Measurements from ENCODE around the gene GASK1A. TPM values are rescaled to one million over a fixed set of nuclear protein-coding genes. Genes with fewer than 3 reads are reported as not detected.

GASK1A gene
- total RNA-seq, 1 experiment from 2014 or later: not detected

DNA sequence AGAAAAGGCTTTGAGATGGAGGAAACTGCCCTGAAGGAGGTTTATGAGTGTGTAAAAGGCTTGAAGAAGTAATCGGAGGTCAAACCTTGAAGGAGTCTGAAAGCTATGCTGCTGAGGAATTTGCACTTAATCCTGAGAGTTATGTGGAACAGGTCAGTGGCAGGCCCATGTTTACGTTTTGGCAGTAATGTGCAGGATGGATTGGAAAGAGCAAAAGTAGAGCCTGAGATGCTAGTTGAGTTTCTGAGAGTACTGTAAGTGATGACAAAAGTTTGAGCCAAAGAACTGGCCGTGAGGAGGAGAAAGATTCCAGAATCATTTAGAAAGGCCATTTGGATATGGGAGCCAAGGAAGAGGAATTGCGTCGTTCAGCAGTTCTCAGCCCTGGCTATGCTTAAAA is 3.2 kb upstream of the GASK1A start:
- in situ Hi-C loops (cut with HindIII; ENCODE audit: low pct_unique_long_range_greater_than_20kb, low sequenced_read_pairs): no loop called here
- Histone ChIP-seq H3K36me3 (ENCODE audit: control insufficient read depth, insufficient read depth, low read length) (no peaks in the 10 kb centered on the region), H3K4me3 (ENCODE audit: low read depth in 2 of 2, low read length in 2 of 2) (no peak overlapping the region), H3K4me1 (ENCODE audit: control insufficient read depth, insufficient read depth, low read length) (0 out of 2 replicates have a peak, but pooled peaks cover 2% of the 10 kb centered on the region), H3K9me3 (ENCODE audit: control insufficient read depth, insufficient read depth, low read depth, low read length) (no peaks in the 10 kb centered on the region), H3K27ac (ENCODE audit: low read length) (no peak overlapping the region), H3K27me3 (ENCODE audit: control insufficient read depth, insufficient read depth, low read length) (peaks cover 9% of the 10 kb centered on the region)
- ChIA-PET POLR2A (no interaction called here), CTCF (no interaction called here)
- DNase-seq (ENCODE audit: low read depth, low spot score): no peak
- TF ChIP-seq, protein P1, sequence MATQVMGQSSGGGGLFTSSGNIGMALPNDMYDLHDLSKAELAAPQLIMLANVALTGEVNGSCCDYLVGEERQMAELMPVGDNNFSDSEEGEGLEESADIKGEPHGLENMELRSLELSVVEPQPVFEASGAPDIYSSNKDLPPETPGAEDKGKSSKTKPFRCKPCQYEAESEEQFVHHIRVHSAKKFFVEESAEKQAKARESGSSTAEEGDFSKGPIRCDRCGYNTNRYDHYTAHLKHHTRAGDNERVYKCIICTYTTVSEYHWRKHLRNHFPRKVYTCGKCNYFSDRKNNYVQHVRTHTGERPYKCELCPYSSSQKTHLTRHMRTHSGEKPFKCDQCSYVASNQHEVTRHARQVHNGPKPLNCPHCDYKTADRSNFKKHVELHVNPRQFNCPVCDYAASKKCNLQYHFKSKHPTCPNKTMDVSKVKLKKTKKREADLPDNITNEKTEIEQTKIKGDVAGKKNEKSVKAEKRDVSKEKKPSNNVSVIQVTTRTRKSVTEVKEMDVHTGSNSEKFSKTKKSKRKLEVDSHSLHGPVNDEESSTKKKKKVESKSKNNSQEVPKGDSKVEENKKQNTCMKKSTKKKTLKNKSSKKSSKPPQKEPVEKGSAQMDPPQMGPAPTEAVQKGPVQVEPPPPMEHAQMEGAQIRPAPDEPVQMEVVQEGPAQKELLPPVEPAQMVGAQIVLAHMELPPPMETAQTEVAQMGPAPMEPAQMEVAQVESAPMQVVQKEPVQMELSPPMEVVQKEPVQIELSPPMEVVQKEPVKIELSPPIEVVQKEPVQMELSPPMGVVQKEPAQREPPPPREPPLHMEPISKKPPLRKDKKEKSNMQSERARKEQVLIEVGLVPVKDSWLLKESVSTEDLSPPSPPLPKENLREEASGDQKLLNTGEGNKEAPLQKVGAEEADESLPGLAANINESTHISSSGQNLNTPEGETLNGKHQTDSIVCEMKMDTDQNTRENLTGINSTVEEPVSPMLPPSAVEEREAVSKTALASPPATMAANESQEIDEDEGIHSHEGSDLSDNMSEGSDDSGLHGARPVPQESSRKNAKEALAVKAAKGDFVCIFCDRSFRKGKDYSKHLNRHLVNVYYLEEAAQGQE (IDR thresholded peaks at IDR 0.05; ENCODE audit: insufficient read depth in 1 of 2, low read depth in 2 of 2, low read length in 1 of 2): no peak
- no peak for TF ChIP-seq POLR2AphosphoS5 (IDR thresholded peaks at IDR 0.05; ENCODE audit: low read depth, low read length)
- no peak for ATAC-seq
- intact Hi-C loops (cut with micrococcal nuclease; ENCODE audit: unreplicated experiment): no loop called here
- no TSS peak for BruUV-seq (replicated peaks)

- no peak overlapping the region for H3K27ac ChIP-seq (ENCODE audit: low read length)
- H3K27me3 ChIP-seq (ENCODE audit: control insufficient read depth, insufficient read depth, low read length): peaks cover 11% of the 10 kb centered on the region
- DNase-seq (ENCODE audit: low read depth, low spot score) (no peak), ATAC-seq (no peak)
- ChIA-PET CTCF (no interaction called here), POLR2A (no interaction called here)
- in situ Hi-C loops (cut with HindIII; ENCODE audit: low pct_unique_long_range_greater_than_20kb, low sequenced_read_pairs) (no loop called here), intact Hi-C loops (cut with micrococcal nuclease; ENCODE audit: unreplicated experiment) (no loop called here)
- no peak overlapping the region for H3K4me3 ChIP-seq (ENCODE audit: low read depth in 2 of 2, low read length in 2 of 2)
- H3K9me3 ChIP-seq (ENCODE audit: control insufficient read depth, insufficient read depth, low read depth, low read length): no peaks in the 10 kb centered on the region
- H3K4me1 ChIP-seq (ENCODE audit: control insufficient read depth, insufficient read depth, low read length): 0 out of 2 replicates have a peak, but pooled peaks cover 2% of the 10 kb centered on the region
- BruUV-seq (replicated peaks): no TSS peak
- H3K36me3 ChIP-seq (ENCODE audit: control insufficient read depth, insufficient read depth, low read length): no peaks in the 10 kb centered on the region
- TF ChIP-seq POLR2AphosphoS5 (IDR thresholded peaks at IDR 0.05; ENCODE audit: low read depth, low read length): no peak
- TF ChIP-seq TCF7L2 (IDR thresholded peaks at IDR 0.05; ENCODE audit: low read depth, low read length): no peak
- TF ChIP-seq, protein P1 (IDR thresholded peaks at IDR 0.05; ENCODE audit: insufficient read depth in 1 of 2, low read depth in 2 of 2, low read length in 1 of 2): no peak
- TF ChIP-seq SIN3A (IDR thresholded peaks at IDR 0.05; ENCODE audit: borderline replicate concordance, insufficient read depth, low read depth, low read length): no peak
- TF ChIP-seq, protein P2, sequence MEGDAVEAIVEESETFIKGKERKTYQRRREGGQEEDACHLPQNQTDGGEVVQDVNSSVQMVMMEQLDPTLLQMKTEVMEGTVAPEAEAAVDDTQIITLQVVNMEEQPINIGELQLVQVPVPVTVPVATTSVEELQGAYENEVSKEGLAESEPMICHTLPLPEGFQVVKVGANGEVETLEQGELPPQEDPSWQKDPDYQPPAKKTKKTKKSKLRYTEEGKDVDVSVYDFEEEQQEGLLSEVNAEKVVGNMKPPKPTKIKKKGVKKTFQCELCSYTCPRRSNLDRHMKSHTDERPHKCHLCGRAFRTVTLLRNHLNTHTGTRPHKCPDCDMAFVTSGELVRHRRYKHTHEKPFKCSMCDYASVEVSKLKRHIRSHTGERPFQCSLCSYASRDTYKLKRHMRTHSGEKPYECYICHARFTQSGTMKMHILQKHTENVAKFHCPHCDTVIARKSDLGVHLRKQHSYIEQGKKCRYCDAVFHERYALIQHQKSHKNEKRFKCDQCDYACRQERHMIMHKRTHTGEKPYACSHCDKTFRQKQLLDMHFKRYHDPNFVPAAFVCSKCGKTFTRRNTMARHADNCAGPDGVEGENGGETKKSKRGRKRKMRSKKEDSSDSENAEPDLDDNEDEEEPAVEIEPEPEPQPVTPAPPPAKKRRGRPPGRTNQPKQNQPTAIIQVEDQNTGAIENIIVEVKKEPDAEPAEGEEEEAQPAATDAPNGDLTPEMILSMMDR (IDR thresholded peaks at IDR 0.05): no peak
These were observed 1.1 kb downstream of the GASK1A start for GRCh38 chr3:42980209-42980608.
